Loucy (cell line): ENCODE results near the gene HOPX.

Experiments
- H2AFZ ChIP-seq: fragments of 200-600 bp; sonication (generic); 2 replicates; pipeline ENCODE4 v1.6.0; 2016; ENCODE audit warnings: antibody characterized with exemption, mild to moderate bottlenecking, low read length, moderate library complexity
- H3F3A ChIP-seq: fragments of 200-600 bp; 2 replicates; pipeline ENCODE4 v1.6.0; 2016; ENCODE audit warnings: antibody characterized with exemption, low read depth, mild to moderate bottlenecking
- H3K27me3 ChIP-seq: fragments of 200-600 bp; sonication (generic); 2 replicates; pipeline ENCODE4 v1.6.1; 2014; ENCODE audit warnings: low read length, mild to moderate bottlenecking; ENCODE audit not compliant: insufficient read depth, poor library complexity, severe bottlenecking
- H3K36me3 ChIP-seq: fragments of 200-600 bp; sonication (generic); 2 replicates; pipeline ENCODE4 v1.6.1; 2016; ENCODE audit warnings: low read length; ENCODE audit not compliant: insufficient read depth
- H3K4me1 ChIP-seq: fragments of 200-600 bp; sonication (generic); 2 replicates; pipeline ENCODE4 v1.5.1; 2014; ENCODE audit warnings: low read length, mild to moderate bottlenecking; ENCODE audit not compliant: insufficient read depth, poor library complexity, severe bottlenecking
- H3K4me2 ChIP-seq: fragments of 200-600 bp; sonication (generic); 2 replicates; pipeline ENCODE4 v1.6.0; 2014; ENCODE audit warnings: antibody characterized with exemption, low read length, low read depth, mild to moderate bottlenecking; ENCODE audit not compliant: poor library complexity, severe bottlenecking
- H3K4me3 ChIP-seq: fragments of 200-600 bp; sonication (generic); 2 replicates; pipeline ENCODE4 v1.5.1; 2014; ENCODE audit warnings: low read length, mild to moderate bottlenecking, mixed read lengths; ENCODE audit not compliant: poor library complexity, severe bottlenecking
- H3K79me2 ChIP-seq: fragments of 200-600 bp; sonication (generic); 2 replicates; pipeline ENCODE4 v1.6.1; 2014; ENCODE audit warnings: low read length; ENCODE audit not compliant: insufficient read depth
- H3K9ac ChIP-seq: fragments of 200-600 bp; sonication (generic); 2 replicates; pipeline ENCODE4 v1.6.0; 2014; ENCODE audit warnings: mild to moderate bottlenecking, low read depth, low read length, moderate library complexity; ENCODE audit not compliant: poor library complexity, severe bottlenecking
- H3K9me2 ChIP-seq: fragments of 200-600 bp; sonication (generic); replicated peaks from 2 replicates; pipeline ENCODE4 v1.6.1; 2016; ENCODE audit warnings: low read depth, low read length, mixed read lengths
- H3K9me3 ChIP-seq: fragments of 200-600 bp; sonication (generic); 2 replicates; pipeline ENCODE4 v1.6.1; 2014; ENCODE audit warnings: mild to moderate bottlenecking, antibody characterized with exemption, low read length, low read depth; ENCODE audit not compliant: insufficient read depth
- H4K20me1 ChIP-seq: fragments of 200-600 bp; sonication (generic); 2 replicates; pipeline ENCODE4 v1.6.0; 2014; ENCODE audit warnings: antibody characterized with exemption, low read length, mild to moderate bottlenecking; ENCODE audit not compliant: insufficient read depth, poor library complexity, severe bottlenecking
- CTCF ChIP-seq: fragments of 200-600 bp; sonication (generic); conservative IDR thresholded peaks from 2 replicates; pipeline ENCODE4 v1.5.1; 2014; ENCODE audit warnings: mild to moderate bottlenecking, antibody characterized with exemption, low read length
- EZH2phosphoT487 ChIP-seq: fragments of 200-600 bp; IDR thresholded peaks from 2 replicates; pipeline ENCODE4 v1.6.1; 2018; ENCODE audit warnings: antibody characterized with exemption, mild to moderate bottlenecking, moderate library complexity, borderline replicate concordance

The HOPX gene

GRCh38 chr4:56622176-56622575 lies 58.9 kb downstream of the HOPX start:
- TF ChIP-seq CTCF (no peak), EZH2phosphoT487 (no peak)
- no peaks in the 10 kb centered on the region for H3F3A ChIP-seq
- no peaks in the 10 kb centered on the region for H4K20me1 ChIP-seq
- no peaks in the 10 kb centered on the region for H3K36me3 ChIP-seq
- H2AFZ ChIP-seq: no peak overlapping the region
- peaks cover 16% of the 10 kb centered on the region; the same call in 1 of the 2 replicates for H3K9me3 ChIP-seq
- H3K9ac ChIP-seq: no peak overlapping the region
- peaks cover 5% of the 10 kb centered on the region for H3K4me1 ChIP-seq
- H3K9me2 ChIP-seq: no peaks in the 10 kb centered on the region
- no peak overlapping the region for H3K4me3 ChIP-seq
- H3K27me3 ChIP-seq: no peaks in the 10 kb centered on the region
- H3K79me2 ChIP-seq: no peaks in the 10 kb centered on the region
- H3K4me2 ChIP-seq: no peak overlapping the region

- Histone ChIP-seq H3K4me3 (no peak overlapping the region), H3K9me2 (no peaks in the 10 kb centered on the region), H3K9ac (no peak overlapping the region), H2AFZ (peak overlapping the region; percentile 55; the same call in 1 of the 2 replicates), H3K36me3 (no peaks in the 10 kb centered on the region), H3K79me2 (no peaks in the 10 kb centered on the region), H3K9me3 (peaks cover 3% of the 10 kb centered on the region; the same call in 1 of the 2 replicates), H3K4me1 (peaks cover 5% of the 10 kb centered on the region), H3F3A (no peaks in the 10 kb centered on the region), H3K27me3 (no peaks in the 10 kb centered on the region), H4K20me1 (no peaks in the 10 kb centered on the region), H3K4me2 (no peak overlapping the region)
- TF ChIP-seq EZH2phosphoT487: no peak
- TF ChIP-seq CTCF: no peak
Measured at GRCh38 chr4:56619816-56620215, 61.3 kb downstream of the HOPX start.

GRCh38 chr4:56619160-56619559 lies 61.9 kb downstream of the HOPX start:
- no peaks in the 10 kb centered on the region for H3K79me2 ChIP-seq
- H3K27me3 ChIP-seq: no peaks in the 10 kb centered on the region
- no peaks in the 10 kb centered on the region for H3K36me3 ChIP-seq
- peaks cover 5% of the 10 kb centered on the region for H3K4me1 ChIP-seq
- H3F3A ChIP-seq: no peaks in the 10 kb centered on the region
- H4K20me1 ChIP-seq: no peaks in the 10 kb centered on the region
- H3K4me2 ChIP-seq: no peak overlapping the region
- no peak overlapping the region for H3K9ac ChIP-seq
- 0 out of 2 replicates have a peak overlapping the region, but pooled peaks have one; percentile 55 for H2AFZ ChIP-seq
- no peaks in the 10 kb centered on the region for H3K9me2 ChIP-seq
- TF ChIP-seq EZH2phosphoT487 (no peak), CTCF (no peak)
- H3K9me3 ChIP-seq: no peaks in the 10 kb centered on the region; the same call in 1 of the 2 replicates
- no peak overlapping the region for H3K4me3 ChIP-seq
